K562 (cell line): ENCODE data around the gene RASGEF1C. TPM values are rescaled to one million over a fixed set of nuclear protein-coding genes. Genes with fewer than 3 reads are reported as not detected.

Experiments
- CHD4 ChIP-seq: fragments of 200-600 bp; sonication (generic); IDR thresholded peaks from 3 replicates; pipeline ENCODE4 v1.6.1; 2012; ENCODE audit warnings: low read depth, mild to moderate bottlenecking, mixed read lengths, low read length, inconsistent platforms; ENCODE audit not compliant: insufficient read depth, insufficient replicate concordance, poor library complexity, severe bottlenecking
- CSDE1 ChIP-seq, 2 experiments: fragments of 450-650 bp; IDR thresholded peaks; 2 replicates each; pipeline ENCODE4 v1.6.1; 2016; ENCODE audit warnings: mild to moderate bottlenecking in 1 of 2
- ERF ChIP-seq: fragments of 450-650 bp; formaldehyde crosslinking; IDR thresholded peaks from 2 replicates; pipeline ENCODE4 v1.4.0; 2020; ENCODE audit warnings: mild to moderate bottlenecking, mixed read lengths
- EZH2 ChIP-seq: IDR thresholded peaks from 2 replicates; pipeline ENCODE4 v1.6.1; 2012; ENCODE audit warnings: low read depth, mild to moderate bottlenecking, inconsistent platforms, low read length, borderline replicate concordance
- FOXA3 ChIP-seq, 2 experiments: fragments of 450-650 bp in 1 of 2; sonication (generic) in 1 of 2; formaldehyde crosslinking; IDR thresholded peaks in 1 of 2; conservative IDR thresholded peaks in 1 of 2; 2 replicates each; pipeline versions ENCODE4 v1.4.0 to v1.8.0; 2020 to 2022; ENCODE audit warnings: mild to moderate bottlenecking in 2 of 2, missing genetic modification reagents in 1 of 2
- HCFC1 ChIP-seq: IDR thresholded peaks from 2 replicates; pipeline ENCODE4 v1.6.1; 2012; ENCODE audit warnings: low read depth, low read length, improper control_type of control experiment
- HES1 ChIP-seq: fragments of 450-650 bp; IDR thresholded peaks from 2 replicates; pipeline ENCODE4 v1.6.1; 2016; ENCODE audit warnings: low read depth, mild to moderate bottlenecking, moderate library complexity
- HMBOX1 ChIP-seq: sonication (generic); IDR thresholded peaks from 2 replicates; pipeline ENCODE4 v1.6.1; 2016
- NFIC ChIP-seq: fragments of 450-650 bp; IDR thresholded peaks from 2 replicates; pipeline ENCODE4 v1.6.1; 2017; ENCODE audit warnings: mild to moderate bottlenecking, inconsistent platforms
- PHTF2 ChIP-seq: fragments of 250-450 bp; sonication (Bioruptor Pico); IDR thresholded peaks from 2 replicates; pipeline ENCODE4 v1.5.0; 2021; ENCODE audit warnings: mild to moderate bottlenecking
- RCOR1 ChIP-seq, 2 experiments: IDR thresholded peaks; 2 replicates each; pipeline ENCODE4 v1.6.1; 2012; ENCODE audit warnings: low read depth in 2 of 2, low read length in 2 of 2, borderline replicate concordance in 1 of 2, improper control_type of control experiment in 1 of 2
- TAF9B ChIP-seq: fragments of 450-650 bp; IDR thresholded peaks from 2 replicates; pipeline ENCODE4 v1.6.1; 2018; ENCODE audit warnings: mild to moderate bottlenecking; ENCODE audit not compliant: partially characterized antibody
- ZFX ChIP-seq: sonication (generic); formaldehyde crosslinking; IDR thresholded peaks from 2 replicates; pipeline ENCODE4 v1.8.0; 2022; ENCODE audit warnings: mild to moderate bottlenecking, missing genetic modification reagents, moderate library complexity
- ZNF146 ChIP-seq: IDR thresholded peaks from one replicate; pipeline ENCODE4 v1.6.1; 2018; ENCODE audit warnings: missing compliant biosample characterization; ENCODE audit not compliant: unreplicated experiment
- ZNF239 ChIP-seq: fragments of 250-450 bp; sonication (Bioruptor Pico); IDR thresholded peaks from 2 replicates; pipeline ENCODE4 v1.4.0; 2020; ENCODE audit warnings: mild to moderate bottlenecking
- ZNF57 ChIP-seq: fragments of 450-650 bp; formaldehyde crosslinking; IDR thresholded peaks from 2 replicates; pipeline ENCODE4 v1.4.0; 2020; ENCODE audit warnings: mild to moderate bottlenecking, moderate library complexity
- ZNF644 ChIP-seq: fragments of 200-800 bp; sonication (Bioruptor generic); IDR thresholded peaks from 2 replicates; pipeline ENCODE4 v1.6.1; 2016; ENCODE audit warnings: low read depth, missing genetic modification characterization, missing compliant biosample characterization
- polyA plus RNA-seq, 8 experiments: library from polyadenylated mRNA; depleted of rRNA in 4 of 8; stranded (reverse) in 5 of 8; unstranded in 3 of 8; fragments of >200 nt; fragmentation: Nextera tagmentation in 2 of 8; fragmentation: Illumina TruSeq in 1 of 8; extraction: Ambion mirVana in 2 of 8; extraction: Trizol in 1 of 8; gene quantifications; 2 replicates each; pipeline versions ENCODE4 v1.2.1 to v1.2.3, GENCODE V29; 2011 to 2014; ENCODE audit warnings: inconsistent platforms in 1 of 8, missing spikeins in 1 of 8
- total RNA-seq, 7 experiments: library from RNA; depleted of rRNA in 6 of 7; stranded (reverse); fragments of >200 nt in 6 of 7; fragmentation: Illumina TruSeq in 2 of 7; extraction: Trizol in 2 of 7; gene quantifications; 2 replicates each; pipeline versions ENCODE4 v1.2.1 to v1.2.3, GENCODE V29; 2011 to 2021; ENCODE audit warnings: low replicate concordance in 1 of 7

The RASGEF1C gene
- total and polyA plus RNA-seq, 9 of the 15 experiments (the other 6 are each of a cell fraction or from before 2014, with no cell fraction given): 0.04 to 1.1 (median 0.21) TPM; not detected in 4

GRCh38 chr5:180070756-180071530 lies 138.1 kb downstream of the RASGEF1C start (continued):
- peak in 1 of 2 experiments; percentile 32; a peak in 1 of 4 replicates for TF ChIP-seq RCOR1 (IDR thresholded peaks at IDR 0.05; ENCODE audit: borderline replicate concordance in 1 of 2, low read depth in 2 of 2, low read length in 2 of 2)
- TF ChIP-seq HCFC1: no peak
- TF ChIP-seq NFIC: no peak
- no peak for TF ChIP-seq ZFX (CRISPR knock-in tag)
- TF ChIP-seq ZNF239 (CRISPR knock-in tag): no peak
- no peak for TF ChIP-seq HES1
- TF ChIP-seq EZH2: no peak
- no peak for TF ChIP-seq TAF9B
- no peak for TF ChIP-seq HMBOX1
- TF ChIP-seq ERF (CRISPR knock-in tag): 0 out of 2 replicates have a peak, but pooled peaks have one; percentile 64
- TF ChIP-seq CHD4: no peak
- no peak for TF ChIP-seq ZNF57 (CRISPR knock-in tag)
- no peak for TF ChIP-seq ZNF146 (CRISPR knock-in tag)
- TF ChIP-seq PHTF2 (CRISPR knock-in tag): no peak
- no peak for TF ChIP-seq ZNF644
- no peak for TF ChIP-seq CSDE1 (IDR thresholded peaks at IDR 0.05)
- TF ChIP-seq FOXA3 (CRISPR knock-in tag; conservative IDR thresholded peaks at IDR 0.05 in 1 of 2, IDR thresholded peaks at IDR 0.05 in 1 of 2): no peak
